Lower leg skin (tissue), 3 donors: ENCODE measurements around the gene MYO18B.

Experiments
- POLR2A ChIP-seq, 2 donors: fragments of 450-650 bp; IDR thresholded peaks; one replicate each; pipeline ENCODE4 v1.6.1; 2016 to 2017; ENCODE audit warnings: antibody characterized with exemption in 2 of 2, mild to moderate bottlenecking in 1 of 2, moderate library complexity in 1 of 2
- TF ChIP-seq, protein P1 (sequence below), 3 donors: fragments of 450-650 bp; IDR thresholded peaks; one replicate each; pipeline ENCODE4 v1.5.1; 2016; ENCODE audit warnings: antibody characterized with exemption in 3 of 3, mild to moderate bottlenecking in 3 of 3, moderate library complexity in 2 of 3

DNA sequence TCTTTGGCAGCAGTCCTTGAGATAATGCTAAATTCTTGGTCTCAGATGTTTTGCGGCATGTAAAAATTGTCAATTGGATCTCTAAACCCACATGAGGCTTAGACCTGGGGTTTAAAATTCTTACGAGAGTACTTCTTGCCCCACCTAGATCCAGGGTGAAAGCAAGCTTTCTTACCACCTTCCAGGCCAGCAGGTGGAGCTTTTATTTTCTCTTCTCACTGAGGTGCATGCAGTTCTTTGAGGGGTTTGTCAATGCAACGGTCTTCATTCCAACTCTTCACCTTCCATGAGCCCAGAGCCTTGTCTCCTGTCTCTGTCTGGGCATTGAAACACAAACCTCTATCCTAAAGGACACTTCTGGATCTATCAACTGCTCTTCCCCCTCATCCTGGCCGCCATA, 154.1 kb downstream of the MYO18B start:
- TF ChIP-seq, protein P1, sequence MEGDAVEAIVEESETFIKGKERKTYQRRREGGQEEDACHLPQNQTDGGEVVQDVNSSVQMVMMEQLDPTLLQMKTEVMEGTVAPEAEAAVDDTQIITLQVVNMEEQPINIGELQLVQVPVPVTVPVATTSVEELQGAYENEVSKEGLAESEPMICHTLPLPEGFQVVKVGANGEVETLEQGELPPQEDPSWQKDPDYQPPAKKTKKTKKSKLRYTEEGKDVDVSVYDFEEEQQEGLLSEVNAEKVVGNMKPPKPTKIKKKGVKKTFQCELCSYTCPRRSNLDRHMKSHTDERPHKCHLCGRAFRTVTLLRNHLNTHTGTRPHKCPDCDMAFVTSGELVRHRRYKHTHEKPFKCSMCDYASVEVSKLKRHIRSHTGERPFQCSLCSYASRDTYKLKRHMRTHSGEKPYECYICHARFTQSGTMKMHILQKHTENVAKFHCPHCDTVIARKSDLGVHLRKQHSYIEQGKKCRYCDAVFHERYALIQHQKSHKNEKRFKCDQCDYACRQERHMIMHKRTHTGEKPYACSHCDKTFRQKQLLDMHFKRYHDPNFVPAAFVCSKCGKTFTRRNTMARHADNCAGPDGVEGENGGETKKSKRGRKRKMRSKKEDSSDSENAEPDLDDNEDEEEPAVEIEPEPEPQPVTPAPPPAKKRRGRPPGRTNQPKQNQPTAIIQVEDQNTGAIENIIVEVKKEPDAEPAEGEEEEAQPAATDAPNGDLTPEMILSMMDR (IDR thresholded peaks at IDR 0.05), result no peak
- no peak for TF ChIP-seq POLR2A (IDR thresholded peaks at IDR 0.05)
